Right lobe of liver (tissue), 6 donors: Measurements from ENCODE around the gene CORO7. TPM values are rescaled to one million over a fixed set of nuclear protein-coding genes. Genes with fewer than 3 reads are reported as not detected.
A peak's percentile ranks its signal among the peaks of the same experiment; 100 is the strongest.

Experiments
- ATAC-seq, 4 donors: fragments of 200-7000 bp; cut with Tn5 transposase; one replicate each; pipeline ENCODE4 v1.9.1; 2020; ENCODE audit warnings: mild to moderate bottlenecking in 4 of 4, moderate library complexity in 4 of 4
- DNase-seq, 3 donors: peaks; one replicate each; pipeline ENCODE4 v3.0.0-alpha.2; 2020
- H3K27ac ChIP-seq, 3 donors: fragments of 200-600 bp; one replicate each; pipeline ENCODE4 v1.8.0; 2022
- H3K27me3 ChIP-seq, 2 donors: fragments of 200-600 bp; one replicate each; pipeline ENCODE4 v1.8.0; 2022
- H3K36me3 ChIP-seq, 4 donors: fragments of 200-600 bp; sonication (generic) in 1 of 4; one replicate each; pipeline versions ENCODE4 v1.5.1 to v1.8.0; 2017 to 2022; ENCODE audit warnings: control low read depth in 1 of 4
- H3K4me1 ChIP-seq, 4 donors: fragments of 200-600 bp; sonication (generic) in 1 of 4; one replicate each; pipeline versions ENCODE4 v1.5.1 to v1.8.0; 2017 to 2022; ENCODE audit warnings: control low read depth in 1 of 4
- H3K4me3 ChIP-seq, 3 donors: fragments of 200-600 bp; one replicate each; pipeline ENCODE4 v1.8.0; 2022
- H3K9me3 ChIP-seq, 4 donors: fragments of 200-600 bp; sonication (generic) in 1 of 4; one replicate each; pipeline versions ENCODE4 v1.5.1 to v1.8.0; 2017 to 2022; ENCODE audit warnings: control low read depth in 1 of 4
- POLR2A ChIP-seq: fragments of 450-650 bp; IDR thresholded peaks from one replicate; pipeline ENCODE4 v1.6.1; 2017; ENCODE audit warnings: antibody characterized with exemption, mild to moderate bottlenecking
- WGBS: methylation state at CpG from one replicate; pipeline ENCODE4 v1.1.6; 2018; ENCODE audit warnings: low coverage, low lambda C conversion rate; ENCODE audit not compliant: insufficient coverage; ENCODE audit errors: missing lambda C conversion rate; 5-methylcytosine and 5-hydroxymethylcytosine counted together
- intact Hi-C, 2 donors: fragments of 100-400 bp; cut with DNase I; formaldehyde crosslinking; loops; one replicate each; pipeline versions ENCODE4 v1.11.2 to v1.14.1; 2022
- total RNA-seq, 6 experiments: library from RNA; depleted of rRNA in 2 of 6; stranded (reverse); fragments of >200 nt in 2 of 6; fragmentation: NEBNext Ultra II Directional in 3 of 6; extraction: Animal tissue kit (Norgen Biotek cat#: 25700) in 3 of 6; gene quantifications; one replicate each; pipeline versions ENCODE4 v1.1.0 to v1.2.4, GENCODE V29; 2016 to 2023
- TF ChIP-seq, protein P1 (sequence below), 4 donors: fragments of 200-600 bp in 3 of 4; fragments of 450-650 bp in 1 of 4; IDR thresholded peaks; one replicate each; pipeline versions ENCODE4 v1.5.1 to v1.8.0; 2016 to 2022; ENCODE audit warnings: antibody characterized with exemption in 4 of 4, mild to moderate bottlenecking in 2 of 4
- donor health status: DM: no; HTN: yes; CAD: no.
- donor health status: DM: no; HTN: no; CAD: no.
- donor health status: DM: no; HTN: no; CAD: no.
- donor health status: DM: no; HTN: yes; CAD: no.
- donor health status: DM: no; HTN: yes; CAD: no.

The CORO7 gene
- total RNA-seq, 6 experiments from 2014 or later, result 7.8 to 22.9 (median 13.3) TPM

- TF ChIP-seq, protein P1, sequence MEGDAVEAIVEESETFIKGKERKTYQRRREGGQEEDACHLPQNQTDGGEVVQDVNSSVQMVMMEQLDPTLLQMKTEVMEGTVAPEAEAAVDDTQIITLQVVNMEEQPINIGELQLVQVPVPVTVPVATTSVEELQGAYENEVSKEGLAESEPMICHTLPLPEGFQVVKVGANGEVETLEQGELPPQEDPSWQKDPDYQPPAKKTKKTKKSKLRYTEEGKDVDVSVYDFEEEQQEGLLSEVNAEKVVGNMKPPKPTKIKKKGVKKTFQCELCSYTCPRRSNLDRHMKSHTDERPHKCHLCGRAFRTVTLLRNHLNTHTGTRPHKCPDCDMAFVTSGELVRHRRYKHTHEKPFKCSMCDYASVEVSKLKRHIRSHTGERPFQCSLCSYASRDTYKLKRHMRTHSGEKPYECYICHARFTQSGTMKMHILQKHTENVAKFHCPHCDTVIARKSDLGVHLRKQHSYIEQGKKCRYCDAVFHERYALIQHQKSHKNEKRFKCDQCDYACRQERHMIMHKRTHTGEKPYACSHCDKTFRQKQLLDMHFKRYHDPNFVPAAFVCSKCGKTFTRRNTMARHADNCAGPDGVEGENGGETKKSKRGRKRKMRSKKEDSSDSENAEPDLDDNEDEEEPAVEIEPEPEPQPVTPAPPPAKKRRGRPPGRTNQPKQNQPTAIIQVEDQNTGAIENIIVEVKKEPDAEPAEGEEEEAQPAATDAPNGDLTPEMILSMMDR (IDR thresholded peaks at IDR 0.05), result no peak
- TF ChIP-seq POLR2A, result no peak
- intact Hi-C loops, result no loop called here
- Histone ChIP-seq H3K9me3 (no peaks in the 10 kb centered on the region), H3K27me3 (no peaks in the 10 kb centered on the region), H3K27ac (no peak overlapping the region), H3K36me3 (peaks cover 0 to 26% (median 9%) of the 10 kb centered on the region in 4 donors), H3K4me3 (no peak overlapping the region), H3K4me1 (peaks cover 0 to 27% (median 0%) of the 10 kb centered on the region in 4 donors)
- ATAC-seq (no peak), DNase-seq (no peak)
- WGBS, result 94% methylated on average over 6 of the region's 12 CpGs
These were observed 32.6 kb downstream of the CORO7 start for GRCh38 chr16:4383591-4384444.

- H3K4me3 ChIP-seq, result no peak overlapping the region
- WGBS, result 89% methylated on average over 12 of the region's 21 CpGs
- H3K36me3 ChIP-seq, result peaks cover 0 to 26% (median 9%) of the 10 kb centered on the region in 4 donors
- DNase-seq, result no peak
- peaks cover 0 to 34% (median 3%) of the 10 kb centered on the region in 4 donors for H3K4me1 ChIP-seq
- H3K9me3 ChIP-seq, result no peaks in the 10 kb centered on the region
- H3K27ac ChIP-seq, result no peak overlapping the region
- TF ChIP-seq POLR2A, result no peak
- TF ChIP-seq, protein P1 (IDR thresholded peaks at IDR 0.05), result no peak
- no peak for ATAC-seq
- intact Hi-C loops, result no loop called here
- no peaks in the 10 kb centered on the region for H3K27me3 ChIP-seq
These were observed 33.5 kb downstream of the CORO7 start for GRCh38 chr16:4382795-4383357.

- DNase-seq, result no peak
- no peak overlapping the region for H3K4me3 ChIP-seq
- TF ChIP-seq, protein P1 (IDR thresholded peaks at IDR 0.05), result no peak
- H3K27me3 ChIP-seq, result no peaks in the 10 kb centered on the region
- H3K36me3 ChIP-seq, result peaks cover 0 to 26% (median 9%) of the 10 kb centered on the region in 4 donors
- peaks cover 0 to 40% (median 6%) of the 10 kb centered on the region in 4 donors for H3K4me1 ChIP-seq
- 98% methylated on average over 7 of the region's 55 CpGs for WGBS
- intact Hi-C loops, result no loop called here
- no peak for ATAC-seq
- H3K9me3 ChIP-seq, result no peaks in the 10 kb centered on the region
- no peak overlapping the region for H3K27ac ChIP-seq
These were observed 34.2 kb downstream of the CORO7 start for GRCh38 chr16:4381935-4382794.

DNA sequence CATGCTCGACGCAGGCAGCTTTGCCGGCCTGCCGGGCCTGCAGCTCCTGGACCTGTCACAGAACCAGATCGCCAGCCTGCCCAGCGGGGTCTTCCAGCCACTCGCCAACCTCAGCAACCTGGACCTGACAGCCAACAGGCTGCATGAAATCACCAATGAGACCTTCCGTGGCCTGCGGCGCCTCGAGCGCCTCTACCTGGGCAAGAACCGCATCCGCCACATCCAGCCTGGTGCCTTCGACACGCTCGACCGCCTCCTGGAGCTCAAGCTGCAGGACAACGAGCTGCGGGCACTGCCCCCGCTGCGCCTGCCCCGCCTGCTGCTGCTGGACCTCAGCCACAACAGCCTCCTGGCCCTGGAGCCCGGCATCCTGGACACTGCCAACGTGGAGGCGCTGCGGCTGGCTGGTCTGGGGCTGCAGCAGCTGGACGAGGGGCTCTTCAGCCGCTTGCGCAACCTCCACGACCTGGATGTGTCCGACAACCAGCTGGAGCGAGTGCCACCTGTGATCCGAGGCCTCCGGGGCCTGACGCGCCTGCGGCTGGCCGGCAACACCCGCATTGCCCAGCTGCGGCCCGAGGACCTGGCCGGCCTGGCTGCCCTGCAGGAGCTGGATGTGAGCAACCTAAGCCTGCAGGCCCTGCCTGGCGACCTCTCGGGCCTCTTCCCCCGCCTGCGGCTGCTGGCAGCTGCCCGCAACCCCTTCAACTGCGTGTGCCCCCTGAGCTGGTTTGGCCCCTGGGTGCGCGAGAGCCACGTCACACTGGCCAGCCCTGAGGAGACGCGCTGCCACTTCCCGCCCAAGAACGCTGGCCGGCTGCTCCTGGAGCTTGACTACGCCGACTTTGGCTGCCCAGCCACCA, 35.1 kb downstream of the CORO7 start:
- DNase-seq (peak in 2 of 3 donors; percentile 34 to 79), ATAC-seq (peak in 1 of 4 donors; percentile 55)
- TF ChIP-seq, protein P1 (IDR thresholded peaks at IDR 0.05), result no peak
- TF ChIP-seq POLR2A, result no peak
- no CpG with 5 or more reads among the region's 59 CpGs for WGBS
- no peak overlapping the region for H3K27ac ChIP-seq
- intact Hi-C loops, result no loop called here
- H3K27me3 ChIP-seq, result no peaks in the 10 kb centered on the region
- no peak overlapping the region for H3K4me3 ChIP-seq
- H3K36me3 ChIP-seq, result peaks cover 0 to 26% (median 9%) of the 10 kb centered on the region in 4 donors
- H3K9me3 ChIP-seq, result no peaks in the 10 kb centered on the region
- peaks cover 0 to 48% (median 11%) of the 10 kb centered on the region in 4 donors for H3K4me1 ChIP-seq
